ENCODE results near the gene THOC5. TPM values are rescaled to one million over a fixed set of nuclear protein-coding genes. Genes with fewer than 3 reads are reported as not detected.

Gene THOC5
- total RNA-seq, 1 experiment from 2014 or later = 74.4 TPM

- ATAC-seq = no peak
- in situ Hi-C loops (cut with HindIII; ENCODE audit: low pct_unique_long_range_greater_than_20kb, low sequenced_read_pairs) (no loop called here), intact Hi-C loops (cut with micrococcal nuclease; ENCODE audit: unreplicated experiment) (no loop called here)
- TF ChIP-seq TCF7L2 (IDR thresholded peaks at IDR 0.05; ENCODE audit: low read depth, low read length) (no peak), SIN3A (IDR thresholded peaks at IDR 0.05; ENCODE audit: borderline replicate concordance, insufficient read depth, low read depth, low read length) (no peak), POLR2AphosphoS5 (IDR thresholded peaks at IDR 0.05; ENCODE audit: low read depth, low read length) (no peak), CTCF (IDR thresholded peaks at IDR 0.05) (no peak), REST (IDR thresholded peaks at IDR 0.05; ENCODE audit: insufficient read depth in 1 of 2, low read depth in 2 of 2, low read length in 1 of 2) (no peak)
- no peaks in the 10 kb centered on the region; the same call in 1 of the 2 replicates for H3K36me3 ChIP-seq (ENCODE audit: control insufficient read depth, insufficient read depth, low read length)
- H3K9me3 ChIP-seq (ENCODE audit: control insufficient read depth, insufficient read depth, low read depth, low read length) = no peaks in the 10 kb centered on the region
- no peak for DNase-seq (ENCODE audit: low read depth, low spot score)
- ChIA-PET POLR2A (interaction anchor here (0.7 kb wide), 1 partner anchor 122 kb away, joined by 12 read pairs; no protein-coding TSS in a partner anchor), CTCF (no interaction called here)
- peaks cover 10% of the 10 kb centered on the region; the same call in 1 of the 2 replicates for H3K4me1 ChIP-seq (ENCODE audit: control insufficient read depth, insufficient read depth, low read length)
- no peak overlapping the region for H3K4me3 ChIP-seq (ENCODE audit: low read depth in 2 of 2, low read length in 2 of 2)
- H3K27ac ChIP-seq (ENCODE audit: low read length) = no peak overlapping the region
- H3K27me3 ChIP-seq (ENCODE audit: control insufficient read depth, insufficient read depth, low read length) = no peaks in the 10 kb centered on the region
- BruUV-seq (replicated peaks) = no TSS peak
Measured at GRCh38 chr22:29584975-29585374, 31.4 kb upstream of the THOC5 start.

- no peak for DNase-seq (ENCODE audit: low read depth, low spot score)
- CTCF ChIA-PET = no interaction called here
- Histone ChIP-seq H3K4me1 (ENCODE audit: control insufficient read depth, insufficient read depth, low read length) (peaks cover 3% of the 10 kb centered on the region; the same call in 1 of the 2 replicates), H3K36me3 (ENCODE audit: control insufficient read depth, insufficient read depth, low read length) (no peaks in the 10 kb centered on the region; the same call in 1 of the 2 replicates), H3K4me3 (ENCODE audit: low read depth in 2 of 2, low read length in 2 of 2) (peak overlapping the region; percentile 62 to 76), H3K27ac (ENCODE audit: low read length) (peak overlapping the region; percentile 51), H3K27me3 (ENCODE audit: control insufficient read depth, insufficient read depth, low read length) (no peaks in the 10 kb centered on the region), H3K9me3 (ENCODE audit: control insufficient read depth, insufficient read depth, low read depth, low read length) (no peaks in the 10 kb centered on the region)
- no peak for ATAC-seq
- POLR2A ChIA-PET = no interaction called here
- intact Hi-C loops (cut with micrococcal nuclease; ENCODE audit: unreplicated experiment) = no loop called here
- TSS peak; percentile 89 for BruUV-seq (replicated peaks)
- TF ChIP-seq POLR2AphosphoS5 (IDR thresholded peaks at IDR 0.05; ENCODE audit: low read depth, low read length) = no peak
- no peak for TF ChIP-seq REST (IDR thresholded peaks at IDR 0.05; ENCODE audit: insufficient read depth in 1 of 2, low read depth in 2 of 2, low read length in 1 of 2)
- no peak for TF ChIP-seq CTCF (IDR thresholded peaks at IDR 0.05)
- TF ChIP-seq SIN3A (IDR thresholded peaks at IDR 0.05; ENCODE audit: borderline replicate concordance, insufficient read depth, low read depth, low read length) = no peak
- no peak for TF ChIP-seq TCF7L2 (IDR thresholded peaks at IDR 0.05; ENCODE audit: low read depth, low read length)
- in situ Hi-C loops (cut with HindIII; ENCODE audit: low pct_unique_long_range_greater_than_20kb, low sequenced_read_pairs) = no loop called here
Measured at GRCh38 chr22:29581799-29582198, 28.2 kb upstream of the THOC5 start.

Measured in Panc1 (cell line).